Globus pallidus (tissue), 1 donor: Measurements from ENCODE around the gene MRC1.

ENCODE experiments used
- DNase-seq: peaks from one replicate; pipeline ENCODE4 v3.0.0-alpha.2; 2015; ENCODE audit warnings: low spot score

The MRC1 gene

GRCh38 chr10:17808971-17809841, at the start of gene MRC1:
TSS of gene MRC1 (plus strand) at chr10:17809348. CDS start at chr10:17809466, 118 bp downstream.
- no peak for DNase-seq

- no peak for DNase-seq
Measured at GRCh38 chr10:17764142-17764541, 45.0 kb upstream of the MRC1 start.

- DNase-seq, result no peak
Measured at GRCh38 chr10:17765602-17766001, 43.5 kb upstream of the MRC1 start.

GRCh38 chr10:17766731-17767130, 42.4 kb upstream of the MRC1 start:
- DNase-seq, result no peak

- DNase-seq, result no peak
Measured at GRCh38 chr10:17768496-17768895, 40.7 kb upstream of the MRC1 start.

- no peak for DNase-seq
Measured at GRCh38 chr10:17768957-17769356, 40.2 kb upstream of the MRC1 start.

- peak; percentile 33 for DNase-seq
Measured at GRCh38 chr10:17771017-17771416, 38.1 kb upstream of the MRC1 start.

GRCh38 chr10:17779784-17780183, 29.4 kb upstream of the MRC1 start:
- no peak for DNase-seq

GRCh38 chr10:17780727-17781126, 28.4 kb upstream of the MRC1 start:
- no peak for DNase-seq

- DNase-seq, result no peak
Measured at GRCh38 chr10:17781856-17782255, 27.3 kb upstream of the MRC1 start.

- DNase-seq, result no peak
Measured at GRCh38 chr10:17782921-17783665, 26.1 kb upstream of the MRC1 start.

GRCh38 chr10:17783751-17784150, 25.4 kb upstream of the MRC1 start:
- no peak for DNase-seq

GRCh38 chr10:17784688-17785087, 24.5 kb upstream of the MRC1 start:
- DNase-seq, result no peak

GRCh38 chr10:17785276-17785930, 23.7 kb upstream of the MRC1 start:
- peak; percentile 24 for DNase-seq

GRCh38 chr10:17787087-17787961, 21.8 kb upstream of the MRC1 start:
- no peak for DNase-seq

GRCh38 chr10:17788646-17789045, 20.5 kb upstream of the MRC1 start:
- DNase-seq, result no peak

GRCh38 chr10:17789396-17789795, 19.8 kb upstream of the MRC1 start:
- DNase-seq, result no peak

- DNase-seq, result no peak
Measured at GRCh38 chr10:17790651-17791050, 18.5 kb upstream of the MRC1 start.

- no peak for DNase-seq
Measured at GRCh38 chr10:17792991-17793390, 16.2 kb upstream of the MRC1 start.

GRCh38 chr10:17793823-17794644, 15.1 kb upstream of the MRC1 start:
- DNase-seq, result no peak

GRCh38 chr10:17795083-17795482, 14.1 kb upstream of the MRC1 start:
- DNase-seq, result no peak
